WERI-Rb-1 (cell line): ENCODE measurements around the gene EDNRB.

ENCODE experiments used
- DNase-seq: peaks from one replicate; pipeline ENCODE4 v3.0.0-alpha.2; 2020
- H3K27ac ChIP-seq: fragments of 250-450 bp; sonication (Bioruptor Pico); 2 replicates; pipeline ENCODE4 v1.5.1; 2020; ENCODE audit warnings: mild to moderate bottlenecking, moderate library complexity
- H3K27me3 ChIP-seq: fragments of 250-450 bp; sonication (Bioruptor Pico); 2 replicates; pipeline ENCODE4 v1.5.1; 2021; ENCODE audit warnings: mild to moderate bottlenecking, low read depth, moderate library complexity; ENCODE audit not compliant: insufficient read depth, severe bottlenecking
- H3K36me3 ChIP-seq: fragments of 250-450 bp; sonication (Bioruptor Pico); 2 replicates; pipeline ENCODE4 v1.5.1; 2020; ENCODE audit warnings: mild to moderate bottlenecking, moderate library complexity
- H3K4me3 ChIP-seq: 2 replicates; pipeline ENCODE4 v1.5.1; 2011; ENCODE audit warnings: low read depth, mild to moderate bottlenecking, control low read depth, low read length
- H3K9me3 ChIP-seq: fragments of 250-450 bp; sonication (Bioruptor Pico); 2 replicates; pipeline ENCODE4 v1.5.1; 2021; ENCODE audit warnings: mild to moderate bottlenecking, moderate library complexity; ENCODE audit not compliant: severe bottlenecking
- CTCF ChIP-seq: IDR thresholded peaks from 2 replicates; pipeline ENCODE4 v1.5.1; 2011; ENCODE audit warnings: low read depth, mild to moderate bottlenecking, control low read depth, inconsistent platforms, low read length

EDNRB gene

GRCh38 chr13:77894743-77895142, 23.9 kb downstream of the EDNRB start:
- H3K36me3 ChIP-seq, result no peaks in the 10 kb centered on the region
- no peak overlapping the region for H3K27ac ChIP-seq
- no peak for TF ChIP-seq CTCF
- no peaks in the 10 kb centered on the region for H3K9me3 ChIP-seq
- DNase-seq, result no peak
- no peak overlapping the region for H3K4me3 ChIP-seq
- H3K27me3 ChIP-seq, result no peaks in the 10 kb centered on the region

GRCh38 chr13:77893066-77893465, 25.6 kb downstream of the EDNRB start:
- Histone ChIP-seq H3K27me3 (no peaks in the 10 kb centered on the region), H3K27ac (no peak overlapping the region), H3K36me3 (no peaks in the 10 kb centered on the region), H3K9me3 (no peaks in the 10 kb centered on the region), H3K4me3 (no peak overlapping the region)
- no peak for DNase-seq
- TF ChIP-seq CTCF, result no peak

GRCh38 chr13:77892491-77892890, 26.1 kb downstream of the EDNRB start:
- Histone ChIP-seq H3K4me3 (no peak overlapping the region), H3K27ac (no peak overlapping the region), H3K9me3 (no peaks in the 10 kb centered on the region), H3K27me3 (no peaks in the 10 kb centered on the region), H3K36me3 (no peaks in the 10 kb centered on the region)
- no peak for DNase-seq
- no peak for TF ChIP-seq CTCF

GRCh38 chr13:77891486-77891885, 27.1 kb downstream of the EDNRB start:
- no peaks in the 10 kb centered on the region for H3K36me3 ChIP-seq
- no peak for DNase-seq
- no peaks in the 10 kb centered on the region for H3K9me3 ChIP-seq
- H3K27ac ChIP-seq, result no peak overlapping the region
- H3K4me3 ChIP-seq, result no peak overlapping the region
- no peaks in the 10 kb centered on the region for H3K27me3 ChIP-seq
- no peak for TF ChIP-seq CTCF

- Histone ChIP-seq H3K4me3 (no peak overlapping the region), H3K9me3 (no peaks in the 10 kb centered on the region), H3K36me3 (no peaks in the 10 kb centered on the region), H3K27ac (no peak overlapping the region), H3K27me3 (no peaks in the 10 kb centered on the region)
- DNase-seq, result no peak
- no peak for TF ChIP-seq CTCF
Measured at GRCh38 chr13:77891041-77891440, 27.6 kb downstream of the EDNRB start.

- DNase-seq, result no peak
- TF ChIP-seq CTCF, result no peak
- no peaks in the 10 kb centered on the region for H3K9me3 ChIP-seq
Measured at GRCh38 chr13:77883328-77883727, 35.3 kb downstream of the EDNRB start.

More at GRCh38 chr13:77883328-77883727, 35.3 kb downstream of the EDNRB start:
- Histone ChIP-seq H3K27ac (no peak overlapping the region), H3K36me3 (no peaks in the 10 kb centered on the region), H3K4me3 (no peak overlapping the region), H3K27me3 (no peaks in the 10 kb centered on the region)
